Panc1 (cell line): ENCODE results near the gene UBE2O. TPM values are rescaled to one million over a fixed set of nuclear protein-coding genes. Genes with fewer than 3 reads are reported as not detected.
"Not testable (repeated sequence)": the region's sequence is repeated elsewhere in the genome, so short reads cannot be mapped to it uniquely, and the experiment has no call there.

Experiments used
- ATAC-seq: fragments of 200-7000 bp; cut with Tn5 transposase; 2 replicates; pipeline ENCODE4 v1.9.1; 2020; ENCODE audit warnings: mild to moderate bottlenecking, moderate library complexity
- BruUV-seq: library from RNA; stranded (reverse); fragments of 400-500 nt; replicated peaks from 2 replicates; lab custom pipeline; 2021; lab: Mats Ljungman, UMichigan
- CTCF ChIA-PET: fragments of 300-600 bp; sonication (Branson Sonifier 250); formaldehyde crosslinking; loops from one replicate; lab custom pipeline; 2022; ENCODE audit warnings: antibody characterized with exemption; lab: Charles Lee
- POLR2A ChIA-PET: fragments of 300-600 bp; sonication (Branson Sonifier 250); formaldehyde crosslinking; loops from one replicate; lab custom pipeline; 2022; ENCODE audit warnings: antibody characterized with exemption; lab: Charles Lee
- DNase-seq: peaks from one replicate; pipeline ENCODE4 v3.0.0-alpha.2; 2010; ENCODE audit warnings: low read depth, low spot score
- H3K27ac ChIP-seq: 2 replicates; pipeline ENCODE4 v1.5.1; 2011; ENCODE audit warnings: mild to moderate bottlenecking, low read length, inconsistent platforms
- H3K27me3 ChIP-seq: fragments of 200-500 bp; sonication (Bioruptor generic); 2 replicates; pipeline ENCODE4 v1.6.0; 2014; ENCODE audit warnings: low read length, inconsistent platforms; ENCODE audit not compliant: control insufficient read depth, insufficient read depth
- H3K36me3 ChIP-seq: fragments of 200-500 bp; sonication (Bioruptor generic); 2 replicates; pipeline ENCODE4 v1.5.1; 2014; ENCODE audit warnings: inconsistent platforms, mild to moderate bottlenecking, low read length, moderate library complexity; ENCODE audit not compliant: control insufficient read depth, insufficient read depth
- H3K4me1 ChIP-seq: 2 replicates; pipeline ENCODE4 v1.5.1; 2011; ENCODE audit warnings: inconsistent platforms, mild to moderate bottlenecking, low read length, moderate library complexity; ENCODE audit not compliant: control insufficient read depth, insufficient read depth
- H3K4me3 ChIP-seq, 2 experiments: 2 replicates each; pipeline ENCODE4 v1.5.1; 2011 to 2012; ENCODE audit warnings: low read depth in 2 of 2, low read length in 2 of 2, mild to moderate bottlenecking in 2 of 2, inconsistent platforms in 1 of 2, moderate library complexity in 1 of 2
- H3K9me3 ChIP-seq: fragments of 200-500 bp; sonication (Bioruptor generic); 2 replicates; pipeline ENCODE4 v1.5.1; 2014; ENCODE audit warnings: low read depth, mild to moderate bottlenecking, inconsistent platforms, low read length, moderate library complexity; ENCODE audit not compliant: control insufficient read depth, insufficient read depth
- CTCF ChIP-seq: fragments of 450-650 bp; IDR thresholded peaks from 2 replicates; pipeline ENCODE4 v1.5.1; 2017; ENCODE audit warnings: mild to moderate bottlenecking
- POLR2AphosphoS5 ChIP-seq: IDR thresholded peaks from 2 replicates; pipeline ENCODE4 v1.6.1; 2012; ENCODE audit warnings: mild to moderate bottlenecking, low read depth, low read length, moderate library complexity
- REST ChIP-seq, 2 experiments: IDR thresholded peaks; 2 replicates each; pipeline ENCODE4 v1.6.1; 2011 to 2012; ENCODE audit warnings: low read depth in 2 of 2, control low read depth in 1 of 2, low read length in 1 of 2, mild to moderate bottlenecking in 1 of 2, moderate library complexity in 1 of 2; ENCODE audit not compliant: insufficient read depth in 1 of 2
- SIN3A ChIP-seq: IDR thresholded peaks from 2 replicates; pipeline ENCODE4 v1.6.1; 2012; ENCODE audit warnings: low read depth, mild to moderate bottlenecking, low read length, moderate library complexity, borderline replicate concordance; ENCODE audit not compliant: insufficient read depth
- TCF7L2 ChIP-seq: IDR thresholded peaks from 2 replicates; pipeline ENCODE4 v1.6.1; 2011; ENCODE audit warnings: mild to moderate bottlenecking, low read depth, low read length, inconsistent platforms
- in situ Hi-C: cut with HindIII; loops from 2 replicates; pipeline ENCODE4 v1.10.0; 2016; ENCODE audit warnings: low sequenced_read_pairs, low pct_unique_long_range_greater_than_20kb
- intact Hi-C: fragments of 100-400 bp; cut with micrococcal nuclease; formaldehyde crosslinking; loops from one replicate; pipeline ENCODE4 v1.10.0; 2022; ENCODE audit not compliant: unreplicated experiment
- total RNA-seq: library from RNA; stranded (reverse); gene quantifications from one replicate; pipeline ENCODE4 v1.2.1, GENCODE V29; 2021; ENCODE audit not compliant: unreplicated experiment

UBE2O gene
- total RNA-seq, 1 experiment from 2014 or later = 47.5 TPM

- intact Hi-C loops = no loop called here
- Histone ChIP-seq H3K4me1 (peaks cover 16% of the 10 kb centered on the region), H3K36me3 (peaks cover 3% of the 10 kb centered on the region; the same call in 1 of the 2 replicates), H3K9me3 (no peaks in the 10 kb centered on the region), H3K4me3 (no peak overlapping the region), H3K27ac (no peak overlapping the region), H3K27me3 (no peaks in the 10 kb centered on the region)
- in situ Hi-C loops = no loop called here
- ATAC-seq (no peak), DNase-seq (no peak)
- BruUV-seq = no TSS peak
- CTCF ChIA-PET = no interaction called here
- POLR2A ChIA-PET = no interaction called here
- no peak for TF ChIP-seq POLR2AphosphoS5
- no peak for TF ChIP-seq TCF7L2
- TF ChIP-seq CTCF = no peak
- TF ChIP-seq SIN3A = no peak
Observed at GRCh38 chr17:76350463-76350862, 102.5 kb downstream of the UBE2O start.

- POLR2A ChIA-PET, H3K27ac ChIP-seq, CTCF ChIA-PET, BruUV-seq, H3K27me3 ChIP-seq, H3K9me3 ChIP-seq, H3K36me3 ChIP-seq, ATAC-seq, intact Hi-C loops, H3K4me3 ChIP-seq, H3K4me1 ChIP-seq, DNase-seq, in situ Hi-C loops: not testable (repeated sequence)
Observed at GRCh38 chr17:76346936-76347335, 106.0 kb downstream of the UBE2O start.

GRCh38 chr17:76345377-76345974 lies 107.5 kb downstream of the UBE2O start:
- CTCF ChIA-PET = interaction anchor here (0.5 to 1.0 kb wide), 3 partner anchors 21 to 66 kb away, joined by 3 to 9 read pairs (median 5); no protein-coding TSS in a partner anchor

More at GRCh38 chr17:76345377-76345974, 107.5 kb downstream of the UBE2O start:
- DNase-seq = no peak
- BruUV-seq = no TSS peak
- no peak for ATAC-seq
- POLR2A ChIA-PET = no interaction called here
- intact Hi-C loops = no loop called here
- no peak overlapping the region for H3K4me3 ChIP-seq
- H3K9me3 ChIP-seq = no peaks in the 10 kb centered on the region
- H3K4me1 ChIP-seq = no peaks in the 10 kb centered on the region
- no peak overlapping the region for H3K27ac ChIP-seq
- TF ChIP-seq REST (IDR thresholded peaks at IDR 0.05; ENCODE audit: insufficient read depth in 1 of 2, low read depth in 2 of 2, low read length in 1 of 2) (no peak), CTCF (no peak), POLR2AphosphoS5 (no peak), SIN3A (no peak), TCF7L2 (no peak)
- no peaks in the 10 kb centered on the region for H3K36me3 ChIP-seq
- no peaks in the 10 kb centered on the region for H3K27me3 ChIP-seq
- in situ Hi-C loops = no loop called here
